Endothelial cell of umbilical vein (primary cell): ENCODE results near the gene DCLK1. TPM values are rescaled to one million over a fixed set of nuclear protein-coding genes. Genes with fewer than 3 reads are reported as not detected.

ENCODE experiments used
- BruUV-seq: library from RNA; stranded (reverse); fragments of 400-500 nt; replicated peaks from 2 replicates; lab custom pipeline; 2021; lab: Mats Ljungman, UMichigan
- CTCF ChIA-PET: fragments of 300-600, 350-600 bp; sonication (Branson Sonifier 250); formaldehyde crosslinking; loops from one replicate; lab custom pipeline; 2021; ENCODE audit warnings: antibody characterized with exemption, inconsistent platforms; lab: Charles Lee
- POLR2A ChIA-PET: fragments of 300-600, 350-600 bp; sonication (Branson Sonifier 250); formaldehyde crosslinking; loops from one replicate; lab custom pipeline; 2021; ENCODE audit warnings: antibody characterized with exemption, inconsistent platforms; lab: Charles Lee
- DNase-seq: peaks from one replicate; pipeline ENCODE4 v3.0.0-alpha.2; 2011; ENCODE audit warnings: low read depth, low spot score
- FAIRE-seq: peaks from 2 replicates; lab custom pipeline; 2011; peaks lifted over from hg19 to GRCh38; lab: Jason Lieb, UNC
- H2AFZ ChIP-seq: 2 replicates; pipeline ENCODE4 v1.6.0; 2012; ENCODE audit warnings: low read depth, low read length, control low read depth, inconsistent platforms
- H3K27ac ChIP-seq: 2 replicates; pipeline ENCODE4 v1.5.1; 2011; ENCODE audit warnings: low read depth, mild to moderate bottlenecking, control low read depth, low read length, moderate library complexity; ENCODE audit not compliant: insufficient read depth
- H3K27me3 ChIP-seq, 2 experiments: 2 replicates each; pipeline versions ENCODE4 v1.6.0 to v1.6.1; 2011; ENCODE audit warnings: low read length in 2 of 2, mixed read lengths in 1 of 2; ENCODE audit not compliant: control insufficient read depth in 2 of 2, insufficient read depth in 2 of 2
- H3K36me3 ChIP-seq, 2 experiments: 2 replicates in 1 of 2; 3 replicates in 1 of 2; pipeline ENCODE4 v1.5.1; 2011; ENCODE audit warnings: low read length in 2 of 2, mild to moderate bottlenecking in 1 of 2, moderate library complexity in 1 of 2; ENCODE audit not compliant: control insufficient read depth in 2 of 2, insufficient read depth in 2 of 2; ENCODE audit errors: extremely low read depth in 1 of 2
- H3K4me1 ChIP-seq: 3 replicates; pipeline ENCODE4 v1.5.1; 2011; ENCODE audit warnings: mild to moderate bottlenecking, low read length; ENCODE audit not compliant: control insufficient read depth, insufficient read depth; ENCODE audit errors: extremely low read depth
- H3K4me2 ChIP-seq: 2 replicates; pipeline ENCODE4 v1.6.1; 2011; ENCODE audit warnings: low read length, control low read depth, mixed read lengths; ENCODE audit not compliant: insufficient read depth
- H3K4me3 ChIP-seq, 3 experiments: fragments of 200-600 bp in 1 of 3; sonication (generic), shearing (Covaris generic) in 1 of 3; replicated peaks in 1 of 3; 2 replicates each; pipeline ENCODE4 v1.5.1; 2011 to 2016; ENCODE audit warnings: control low read depth in 3 of 3, low read length in 3 of 3, mild to moderate bottlenecking in 2 of 3, inconsistent platforms in 1 of 3, low read depth in 1 of 3, moderate library complexity in 1 of 3; ENCODE audit not compliant: insufficient read depth in 1 of 3
- H3K79me2 ChIP-seq: 2 replicates; pipeline ENCODE4 v1.6.0; 2012; ENCODE audit warnings: low read length, inconsistent platforms; ENCODE audit not compliant: control insufficient read depth, insufficient read depth
- H3K9ac ChIP-seq: replicated peaks from 2 replicates; pipeline ENCODE3; 2011; ENCODE audit warnings: low read length, control low read depth; ENCODE audit not compliant: insufficient read depth; ENCODE audit errors: extremely low read depth
- H3K9me1 ChIP-seq: replicated peaks from 3 replicates; pipeline ENCODE4 v1.6.0; 2011; ENCODE audit warnings: mild to moderate bottlenecking, low read length; ENCODE audit not compliant: control insufficient read depth, insufficient read depth; ENCODE audit errors: extremely low read depth
- H3K9me3 ChIP-seq: replicated peaks from 2 replicates; pipeline ENCODE4 v1.5.1; 2012; ENCODE audit warnings: low read length, inconsistent platforms; ENCODE audit not compliant: control insufficient read depth, insufficient read depth
- H4K20me1 ChIP-seq: replicated peaks from 2 replicates; pipeline ENCODE3; 2011; ENCODE audit warnings: mild to moderate bottlenecking, low read length; ENCODE audit not compliant: control insufficient read depth, insufficient read depth; ENCODE audit errors: extremely low read depth
- EZH2 ChIP-seq: IDR thresholded peaks from 2 replicates; pipeline ENCODE4 v1.6.1; 2012; ENCODE audit warnings: borderline replicate concordance, low read depth, mild to moderate bottlenecking, moderate library complexity, low read length, inconsistent platforms; ENCODE audit not compliant: severe bottlenecking
- FOS ChIP-seq: IDR thresholded peaks from 2 replicates; pipeline ENCODE4 v1.6.1; 2011; ENCODE audit warnings: mild to moderate bottlenecking, low read length, moderate library complexity, borderline replicate concordance; ENCODE audit not compliant: insufficient read depth
- GATA2 ChIP-seq: IDR thresholded peaks from 2 replicates; pipeline ENCODE4 v1.7.0; 2011; ENCODE audit warnings: low read depth, mild to moderate bottlenecking, moderate library complexity, mixed read lengths, low read length; ENCODE audit not compliant: insufficient read length, insufficient read depth
- JUN ChIP-seq: IDR thresholded peaks from 2 replicates; pipeline ENCODE4 v1.6.1; 2011; ENCODE audit warnings: borderline replicate concordance, low read depth; ENCODE audit not compliant: insufficient read length, insufficient read depth
- MYC ChIP-seq: IDR thresholded peaks from one replicate; pipeline ENCODE4 v1.6.1; 2011; ENCODE audit warnings: mild to moderate bottlenecking, low read depth, low read length
- POLR2A ChIP-seq: IDR thresholded peaks from 2 replicates; pipeline ENCODE4 v1.6.1; 2012; ENCODE audit warnings: low read depth, mild to moderate bottlenecking, control low read depth, low read length
- POLR2AphosphoS5 ChIP-seq: IDR thresholded peaks from 2 replicates; pipeline ENCODE4 v1.6.1; 2012; ENCODE audit warnings: low read depth, mild to moderate bottlenecking, control low read depth, low read length, moderate library complexity; ENCODE audit not compliant: insufficient read depth
- dilution Hi-C: fragments of 300-500 bp; cut with MboI; formaldehyde crosslinking; loops from one replicate; pipeline ENCODE4 v1.15.0; 2019; ENCODE audit warnings: low sequenced_read_pairs; ENCODE audit not compliant: extremely low pct_ligation_motif_present
- intact Hi-C: fragments of 100-400 bp; cut with micrococcal nuclease; formaldehyde crosslinking; loops from one replicate; pipeline ENCODE4 v1.10.0; 2022
- polyA plus RNA-seq, 4 experiments: library from polyadenylated mRNA; depleted of rRNA in 3 of 4; stranded (reverse) in 3 of 4; unstranded in 1 of 4; fragments of >200 nt; gene quantifications; 2 replicates each; pipeline versions ENCODE4 v1.2.1 to v1.2.3, GENCODE V29; 2011 to 2012; ENCODE audit warnings: missing spikeins in 1 of 4
- total RNA-seq: library from RNA; stranded (reverse); gene quantifications from 2 replicates; pipeline ENCODE4 v1.2.3, GENCODE V29; 2021
- TF ChIP-seq, protein P1 (sequence below): IDR thresholded peaks from 2 replicates; pipeline ENCODE4 v1.6.1; 2011; ENCODE audit not compliant: insufficient read depth, insufficient read length
- TF ChIP-seq, protein P2 (sequence below), 2 donors: IDR thresholded peaks; 1 replicate in 1 of 2; 2 replicates in 1 of 2; pipeline ENCODE4 v1.5.1; 2011; ENCODE audit warnings: low read length in 2 of 2, mild to moderate bottlenecking in 2 of 2, moderate library complexity in 2 of 2, control low read depth in 1 of 2, inconsistent platforms in 1 of 2, low read depth in 1 of 2; ENCODE audit not compliant: insufficient read depth in 1 of 2; ENCODE audit errors: extremely low read depth in 1 of 2

Gene DCLK1
- total and polyA plus RNA-seq, 2 donors (not counting 3 experiments of a cell fraction or from before 2014, with no cell fraction given), result 0.28 to 3.9 TPM

DNA sequence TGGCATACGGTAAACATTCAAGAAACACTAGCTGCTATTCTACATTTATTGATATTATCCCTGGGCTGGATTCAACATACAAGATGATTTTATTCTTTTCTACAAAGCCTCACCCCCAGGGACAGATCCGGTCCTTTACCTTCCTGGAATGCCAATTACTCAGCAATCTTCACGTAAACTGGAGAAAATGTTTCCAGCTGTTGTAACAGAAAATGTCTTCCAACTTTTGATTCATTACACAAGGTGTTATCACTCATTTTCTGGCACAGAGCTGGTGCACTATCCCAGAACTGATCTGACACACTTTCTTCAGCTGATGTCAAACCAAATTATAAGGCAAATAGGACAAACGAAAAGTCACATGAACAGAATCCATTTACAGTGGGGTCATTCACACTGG lies 33.1 kb downstream of the DCLK1 start:
- Histone ChIP-seq H3K9ac (no peak overlapping the region), H3K4me2 (no peak overlapping the region), H3K9me3 (no peaks in the 10 kb centered on the region), H4K20me1 (no peaks in the 10 kb centered on the region), H3K36me3 (no peaks in the 10 kb centered on the region), H2AFZ (no peak overlapping the region), H3K4me3 (no peak overlapping the region), H3K9me1 (no peaks in the 10 kb centered on the region), H3K27ac (no peak overlapping the region), H3K27me3 (no peaks in the 10 kb centered on the region), H3K79me2 (no peaks in the 10 kb centered on the region), H3K4me1 (no peaks in the 10 kb centered on the region)
- intact Hi-C loops, result no loop called here
- no peak for FAIRE-seq
- ChIA-PET POLR2A (no interaction called here), CTCF (interaction anchor here (1.4 kb wide), 1 partner anchor 119 kb away, joined by 3 read pairs; no protein-coding TSS in a partner anchor)
- BruUV-seq, result no TSS peak
- no peak for DNase-seq
- TF ChIP-seq JUN, result no peak
- TF ChIP-seq, protein P1, sequence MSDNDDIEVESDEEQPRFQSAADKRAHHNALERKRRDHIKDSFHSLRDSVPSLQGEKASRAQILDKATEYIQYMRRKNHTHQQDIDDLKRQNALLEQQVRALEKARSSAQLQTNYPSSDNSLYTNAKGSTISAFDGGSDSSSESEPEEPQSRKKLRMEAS, result no peak
- TF ChIP-seq POLR2AphosphoS5, result no peak
- TF ChIP-seq, protein P2, sequence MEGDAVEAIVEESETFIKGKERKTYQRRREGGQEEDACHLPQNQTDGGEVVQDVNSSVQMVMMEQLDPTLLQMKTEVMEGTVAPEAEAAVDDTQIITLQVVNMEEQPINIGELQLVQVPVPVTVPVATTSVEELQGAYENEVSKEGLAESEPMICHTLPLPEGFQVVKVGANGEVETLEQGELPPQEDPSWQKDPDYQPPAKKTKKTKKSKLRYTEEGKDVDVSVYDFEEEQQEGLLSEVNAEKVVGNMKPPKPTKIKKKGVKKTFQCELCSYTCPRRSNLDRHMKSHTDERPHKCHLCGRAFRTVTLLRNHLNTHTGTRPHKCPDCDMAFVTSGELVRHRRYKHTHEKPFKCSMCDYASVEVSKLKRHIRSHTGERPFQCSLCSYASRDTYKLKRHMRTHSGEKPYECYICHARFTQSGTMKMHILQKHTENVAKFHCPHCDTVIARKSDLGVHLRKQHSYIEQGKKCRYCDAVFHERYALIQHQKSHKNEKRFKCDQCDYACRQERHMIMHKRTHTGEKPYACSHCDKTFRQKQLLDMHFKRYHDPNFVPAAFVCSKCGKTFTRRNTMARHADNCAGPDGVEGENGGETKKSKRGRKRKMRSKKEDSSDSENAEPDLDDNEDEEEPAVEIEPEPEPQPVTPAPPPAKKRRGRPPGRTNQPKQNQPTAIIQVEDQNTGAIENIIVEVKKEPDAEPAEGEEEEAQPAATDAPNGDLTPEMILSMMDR (IDR thresholded peaks at IDR 0.05; ENCODE audit: extremely low read depth in 1 of 2, insufficient read depth in 1 of 2, low read depth in 1 of 2, low read length in 2 of 2), result no peak
- no peak for TF ChIP-seq MYC
- no peak for TF ChIP-seq GATA2
- TF ChIP-seq FOS, result no peak
- no peak for TF ChIP-seq POLR2A
- no peak for TF ChIP-seq EZH2
- dilution Hi-C loops, result no loop called here
